ENCODE measurements around the gene IQSEC2. TPM values are rescaled to one million over a fixed set of nuclear protein-coding genes. Genes with fewer than 3 reads are reported as not detected.

The IQSEC2 gene
- total RNA-seq, 1 donor from 2014 or later = 0.37 TPM

- no peak overlapping the region for H3K27ac Mint-ChIP-seq
- H3K9me3 Mint-ChIP-seq = no peaks in the 10 kb centered on the region
- intact Hi-C loops (cut with micrococcal nuclease) = loop anchor here (10.0 kb wide), 1 partner anchor 169 kb away; no protein-coding TSS in a partner anchor
- H3K36me3 Mint-ChIP-seq (ENCODE audit: low read depth) = no peaks in the 10 kb centered on the region
- no peak for DNase-seq
- H3K4me3 Mint-ChIP-seq = no peak overlapping the region
- H3K4me1 Mint-ChIP-seq = peaks cover 7% of the 10 kb centered on the region
- peaks cover 21% of the 10 kb centered on the region for H3K27me3 Mint-ChIP-seq
These were observed 34.9 kb upstream of the IQSEC2 start for GRCh38 chrX:53316111-53316859.

GRCh38 chrX:53313728-53314105 is 32.3 kb upstream of the IQSEC2 start:
- intact Hi-C loops (cut with micrococcal nuclease) = loop anchor here (2.0 to 10.0 kb wide), 2 partner anchors 121 to 171 kb away; partner anchors contain the start of gene HSD17B10
- H3K27ac Mint-ChIP-seq = no peak overlapping the region
- peaks cover 3% of the 10 kb centered on the region for H3K4me1 Mint-ChIP-seq
- H3K36me3 Mint-ChIP-seq (ENCODE audit: low read depth) = no peaks in the 10 kb centered on the region
- H3K4me3 Mint-ChIP-seq = no peak overlapping the region
- no peak for DNase-seq
- peaks cover 9% of the 10 kb centered on the region for H3K27me3 Mint-ChIP-seq
- no peaks in the 10 kb centered on the region for H3K9me3 Mint-ChIP-seq

- DNase-seq = peak; percentile 86
- intact Hi-C loops (cut with micrococcal nuclease) = loop anchor here (2.0 to 10.0 kb wide), 2 partner anchors 122 to 172 kb away; partner anchors contain the start of gene HSD17B10
- Mint-ChIP-seq H3K4me1 (peaks cover 3% of the 10 kb centered on the region), H3K9me3 (no peaks in the 10 kb centered on the region), H3K27ac (no peak overlapping the region), H3K36me3 (ENCODE audit: low read depth) (no peaks in the 10 kb centered on the region), H3K4me3 (no peak overlapping the region), H3K27me3 (peaks cover 5% of the 10 kb centered on the region)
These were observed 31.8 kb upstream of the IQSEC2 start for GRCh38 chrX:53312946-53313727.

- Mint-ChIP-seq H3K27ac (no peak overlapping the region), H3K4me1 (no peaks in the 10 kb centered on the region), H3K36me3 (ENCODE audit: low read depth) (no peaks in the 10 kb centered on the region), H3K9me3 (no peaks in the 10 kb centered on the region), H3K4me3 (no peak overlapping the region), H3K27me3 (no peaks in the 10 kb centered on the region)
- no peak for DNase-seq
- intact Hi-C loops (cut with micrococcal nuclease) = loop anchor here (10.0 kb wide), 1 partner anchor 175 kb away; no protein-coding TSS in a partner anchor
These were observed 28.5 kb upstream of the IQSEC2 start for GRCh38 chrX:53309837-53310236.

- intact Hi-C loops (cut with micrococcal nuclease) = no loop called here
These were observed 27.5 kb upstream of the IQSEC2 start for GRCh38 chrX:53308836-53309235.

GRCh38 chrX:53305996-53306937 is 24.9 kb upstream of the IQSEC2 start:
- Mint-ChIP-seq H3K4me1 (no peaks in the 10 kb centered on the region), H3K27ac (no peak overlapping the region), H3K36me3 (ENCODE audit: low read depth) (no peaks in the 10 kb centered on the region), H3K4me3 (no peak overlapping the region), H3K9me3 (no peaks in the 10 kb centered on the region), H3K27me3 (no peaks in the 10 kb centered on the region)
- intact Hi-C loops (cut with micrococcal nuclease) = no loop called here
- DNase-seq = no peak

More at GRCh38 chrX:53308836-53309235, 27.5 kb upstream of the IQSEC2 start:
- no peak overlapping the region for H3K27ac Mint-ChIP-seq
- no peak for DNase-seq
- no peaks in the 10 kb centered on the region for H3K9me3 Mint-ChIP-seq
- no peak overlapping the region for H3K4me3 Mint-ChIP-seq
- H3K4me1 Mint-ChIP-seq = no peaks in the 10 kb centered on the region
- no peaks in the 10 kb centered on the region for H3K27me3 Mint-ChIP-seq
- H3K36me3 Mint-ChIP-seq (ENCODE audit: low read depth) = no peaks in the 10 kb centered on the region

GRCh38 chrX:53305219-53305995 is 24.0 kb upstream of the IQSEC2 start:
- H3K36me3 Mint-ChIP-seq (ENCODE audit: low read depth) = no peaks in the 10 kb centered on the region
- intact Hi-C loops (cut with micrococcal nuclease) = no loop called here
- H3K4me1 Mint-ChIP-seq = no peaks in the 10 kb centered on the region
- H3K4me3 Mint-ChIP-seq = no peak overlapping the region
- no peak overlapping the region for H3K27ac Mint-ChIP-seq
- DNase-seq = no peak
- no peaks in the 10 kb centered on the region for H3K27me3 Mint-ChIP-seq
- H3K9me3 Mint-ChIP-seq = no peaks in the 10 kb centered on the region

- no peak overlapping the region for H3K4me3 Mint-ChIP-seq
- no peak for DNase-seq
- no peaks in the 10 kb centered on the region for H3K4me1 Mint-ChIP-seq
- intact Hi-C loops (cut with micrococcal nuclease) = no loop called here
- H3K27me3 Mint-ChIP-seq = peaks cover 2% of the 10 kb centered on the region
- no peak overlapping the region for H3K27ac Mint-ChIP-seq
- no peaks in the 10 kb centered on the region for H3K36me3 Mint-ChIP-seq (ENCODE audit: low read depth)
- no peaks in the 10 kb centered on the region for H3K9me3 Mint-ChIP-seq
These were observed 21.8 kb upstream of the IQSEC2 start for GRCh38 chrX:53303195-53303594.

GRCh38 chrX:53300157-53300556 is 18.8 kb upstream of the IQSEC2 start:
- H3K4me3 Mint-ChIP-seq = no peak overlapping the region
- intact Hi-C loops (cut with micrococcal nuclease) = no loop called here
- no peaks in the 10 kb centered on the region for H3K36me3 Mint-ChIP-seq (ENCODE audit: low read depth)
- no peaks in the 10 kb centered on the region for H3K4me1 Mint-ChIP-seq
- H3K27me3 Mint-ChIP-seq = peaks cover 2% of the 10 kb centered on the region
- no peaks in the 10 kb centered on the region for H3K9me3 Mint-ChIP-seq
- no peak overlapping the region for H3K27ac Mint-ChIP-seq
- no peak for DNase-seq

- no peak overlapping the region for H3K4me3 Mint-ChIP-seq
- H3K9me3 Mint-ChIP-seq = no peaks in the 10 kb centered on the region
- no peaks in the 10 kb centered on the region for H3K4me1 Mint-ChIP-seq
- no peaks in the 10 kb centered on the region for H3K36me3 Mint-ChIP-seq (ENCODE audit: low read depth)
- intact Hi-C loops (cut with micrococcal nuclease) = no loop called here
- no peak for DNase-seq
- H3K27me3 Mint-ChIP-seq = peaks cover 2% of the 10 kb centered on the region
- H3K27ac Mint-ChIP-seq = no peak overlapping the region
These were observed 12.8 kb upstream of the IQSEC2 start for GRCh38 chrX:53294024-53294648.

GRCh38 chrX:53291596-53291995 is 10.2 kb upstream of the IQSEC2 start:
- no peaks in the 10 kb centered on the region for H3K36me3 Mint-ChIP-seq (ENCODE audit: low read depth)
- H3K4me1 Mint-ChIP-seq = peaks cover 11% of the 10 kb centered on the region
- no peaks in the 10 kb centered on the region for H3K9me3 Mint-ChIP-seq

GRCh38 chrX:53290441-53291041 is 9.2 kb upstream of the IQSEC2 start:
- no peaks in the 10 kb centered on the region for H3K27me3 Mint-ChIP-seq
- H3K9me3 Mint-ChIP-seq = no peaks in the 10 kb centered on the region
- no peak overlapping the region for H3K27ac Mint-ChIP-seq
- no peaks in the 10 kb centered on the region for H3K36me3 Mint-ChIP-seq (ENCODE audit: low read depth)
- no peak overlapping the region for H3K4me3 Mint-ChIP-seq
- DNase-seq = no peak
- H3K4me1 Mint-ChIP-seq = peaks cover 11% of the 10 kb centered on the region
- intact Hi-C loops (cut with micrococcal nuclease) = no loop called here

More at GRCh38 chrX:53291596-53291995, 10.2 kb upstream of the IQSEC2 start:
- no peak for DNase-seq
- H3K27me3 Mint-ChIP-seq = no peaks in the 10 kb centered on the region
- H3K4me3 Mint-ChIP-seq = no peak overlapping the region
- no peak overlapping the region for H3K27ac Mint-ChIP-seq
- intact Hi-C loops (cut with micrococcal nuclease) = no loop called here

Measured in activated CD4-positive, alpha-beta T cell treated with anti-CD3 and anti-CD28 coated beads, Interleukin-2, amount 10 ng/mL, durations not matched to agents 24 days and 14 days (primary cell).